ENCODE results near the gene GNG12. TPM values are rescaled to one million over a fixed set of nuclear protein-coding genes. Genes with fewer than 3 reads are reported as not detected.

The GNG12 gene
- total and polyA plus RNA-seq, 12 donors: 15.3 to 121 (median 84.7) TPM

GRCh38 chr1:67677408-67677807 is 155.9 kb downstream of the GNG12 start:
- Histone ChIP-seq H3K4me1 (replicated peaks in 1 of 2) (peaks cover 0 to 9% of the 10 kb centered on the region in 2 donors), H3K27ac (no peak overlapping the region), H3K4me3 (no peak overlapping the region), H3K9me3 (replicated peaks in 1 of 3) (no peaks in the 10 kb centered on the region), H3K27me3 (no peaks in the 10 kb centered on the region), H3K36me3 (replicated peaks in 1 of 2) (no peaks in the 10 kb centered on the region)
- no peak for TF ChIP-seq POLR2A (IDR thresholded peaks at IDR 0.05)
- TF ChIP-seq CTCF (IDR thresholded peaks at IDR 0.05): no peak
- intact Hi-C loops (cut with DNase I): no loop called here
- 90 to 95% (median 93%) methylated on average over 2 of the region's 2 CpGs for WGBS, 4 donors
- DNase-seq: no peak

GRCh38 chr1:67676946-67677345 is 156.3 kb downstream of the GNG12 start:
- intact Hi-C loops (cut with DNase I): no loop called here
- Histone ChIP-seq H3K27ac (no peak overlapping the region), H3K27me3 (no peaks in the 10 kb centered on the region), H3K4me3 (no peak overlapping the region), H3K9me3 (replicated peaks in 1 of 3) (no peaks in the 10 kb centered on the region), H3K4me1 (replicated peaks in 1 of 2) (peaks cover 0 to 9% of the 10 kb centered on the region in 2 donors), H3K36me3 (replicated peaks in 1 of 2) (no peaks in the 10 kb centered on the region)
- WGBS, 4 donors: 74 to 78% (median 76%) methylated on average over 2 of the region's 2 CpGs
- DNase-seq: no peak
- TF ChIP-seq POLR2A (IDR thresholded peaks at IDR 0.05): no peak
- TF ChIP-seq CTCF (IDR thresholded peaks at IDR 0.05): no peak

GRCh38 chr1:67676287-67676686 is 157.0 kb downstream of the GNG12 start:
- intact Hi-C loops (cut with DNase I): no loop called here
- Histone ChIP-seq H3K9me3 (replicated peaks in 1 of 3) (no peaks in the 10 kb centered on the region), H3K27me3 (no peaks in the 10 kb centered on the region), H3K4me1 (replicated peaks in 1 of 2) (peaks cover 0 to 9% of the 10 kb centered on the region in 2 donors), H3K4me3 (no peak overlapping the region), H3K27ac (no peak overlapping the region), H3K36me3 (replicated peaks in 1 of 2) (no peaks in the 10 kb centered on the region)
- DNase-seq: no peak
- WGBS, 4 donors: 71 to 88% (median 81%) methylated on average over 2 of the region's 2 CpGs
- TF ChIP-seq POLR2A (IDR thresholded peaks at IDR 0.05) (no peak), CTCF (IDR thresholded peaks at IDR 0.05) (no peak)

- intact Hi-C loops (cut with DNase I): no loop called here
- H3K4me3 ChIP-seq: no peak overlapping the region
- H3K27me3 ChIP-seq: no peaks in the 10 kb centered on the region
- no peaks in the 10 kb centered on the region for H3K36me3 ChIP-seq (replicated peaks in 1 of 2)
- WGBS, 4 donors: 74 to 84% (median 83%) methylated on average over 2 of the region's 2 CpGs
- TF ChIP-seq POLR2A (IDR thresholded peaks at IDR 0.05) (no peak), CTCF (IDR thresholded peaks at IDR 0.05) (no peak)
- H3K27ac ChIP-seq: no peak overlapping the region
- H3K4me1 ChIP-seq (replicated peaks in 1 of 2): peaks cover 0 to 9% of the 10 kb centered on the region in 2 donors
- DNase-seq: no peak
- H3K9me3 ChIP-seq (replicated peaks in 1 of 3): no peaks in the 10 kb centered on the region
Measured at GRCh38 chr1:67675800-67676199, 157.5 kb downstream of the GNG12 start.

All from adrenal gland (tissue), 12 donors.